Endodermal cell (in vitro differentiated cells): ENCODE results near the gene NUTM1. TPM values are rescaled to one million over a fixed set of nuclear protein-coding genes. Genes with fewer than 3 reads are reported as not detected.

Source experiments
- DNase-seq: peaks from one replicate; pipeline ENCODE4 v3.0.0-alpha.2; 2017
- H3K27ac ChIP-seq: 2 replicates; pipeline ENCODE4 v1.5.1; 2013; ENCODE audit warnings: mild to moderate bottlenecking, low read depth, low read length, moderate library complexity
- H3K27me3 ChIP-seq: 2 replicates; pipeline ENCODE4 v1.6.1; 2013; ENCODE audit warnings: mild to moderate bottlenecking, low read length, moderate library complexity; ENCODE audit not compliant: insufficient read depth, control insufficient read depth, poor library complexity, severe bottlenecking
- H3K36me3 ChIP-seq: 2 replicates; pipeline ENCODE4 v1.7.0; 2013; ENCODE audit warnings: mild to moderate bottlenecking, low read length, moderate library complexity; ENCODE audit not compliant: control insufficient read depth, insufficient read depth
- H3K4me1 ChIP-seq: one replicate; pipeline ENCODE4 v1.7.0; 2013; ENCODE audit warnings: low read length; ENCODE audit not compliant: control insufficient read depth, insufficient read depth
- H3K4me3 ChIP-seq: 2 replicates; pipeline ENCODE4 v1.5.1; 2013; ENCODE audit warnings: mild to moderate bottlenecking, low read length, moderate library complexity
- H3K9ac ChIP-seq: 2 replicates; pipeline ENCODE4 v1.6.1; 2013; ENCODE audit warnings: mild to moderate bottlenecking, low read length, moderate library complexity; ENCODE audit not compliant: poor library complexity, severe bottlenecking; ENCODE audit errors: extremely low read depth
- H3K9me3 ChIP-seq: 2 replicates; pipeline ENCODE4 v1.6.1; 2013; ENCODE audit warnings: mild to moderate bottlenecking, low read length, moderate library complexity; ENCODE audit not compliant: control insufficient read depth
- H3K27ac Mint-ChIP-seq: 2 replicates; pipeline ENCODE4 v1.8.0; 2020; ENCODE audit warnings: mixed read lengths
- H3K27me3 Mint-ChIP-seq: 2 replicates; pipeline ENCODE4 v1.8.0; 2021; ENCODE audit warnings: mild to moderate bottlenecking, mixed read lengths; ENCODE audit not compliant: insufficient read depth
- H3K36me3 Mint-ChIP-seq: 2 replicates; pipeline ENCODE4 v1.8.0; 2020; ENCODE audit warnings: low read depth, mixed read lengths
- H3K4me1 Mint-ChIP-seq: 2 replicates; pipeline ENCODE4 v1.8.0; 2020; ENCODE audit warnings: mixed read lengths
- H3K4me3 Mint-ChIP-seq: 2 replicates; pipeline ENCODE4 v1.8.0; 2020; ENCODE audit warnings: mild to moderate bottlenecking, moderate library complexity, mixed read lengths
- H3K9me3 Mint-ChIP-seq: 2 replicates; pipeline ENCODE4 v1.8.0; 2020; ENCODE audit warnings: mild to moderate bottlenecking, mixed read lengths
- CTCF ChIP-seq: fragments of 200-600 bp; sonication (generic); conservative IDR thresholded peaks from 2 replicates; pipeline ENCODE4 v1.5.0; 2021; ENCODE audit warnings: antibody characterized with exemption, mild to moderate bottlenecking
- WGBS, 2 experiments: methylation state at CpG; one replicate each; pipeline versions ENCODE4 v1.1.5 to v1.1.7; 2013; ENCODE audit warnings: missing lambda C conversion rate in 2 of 2, mixed read lengths in 1 of 2; ENCODE audit not compliant: insufficient coverage in 1 of 2, insufficient read length in 1 of 2; 5-methylcytosine and 5-hydroxymethylcytosine counted together
- total RNA-seq, 2 donors: library from RNA; stranded (reverse); fragmentation: NEBNext Ultra II Directional in 1 of 2; extraction: Animal tissue kit (Norgen Biotek cat#: 25700) in 1 of 2; gene quantifications; 2 replicates in 1 of 2; 3 replicates in 1 of 2; pipeline ENCODE4 v1.2.1, GENCODE V29; 2021

Gene NUTM1
- total RNA-seq, 2 donors from 2014 or later: 0.09 TPM; not detected in 1

- Histone ChIP-seq H3K4me1 (no peaks in the 10 kb centered on the region), H3K36me3 (no peaks in the 10 kb centered on the region), H3K27me3 (no peaks in the 10 kb centered on the region), H3K9me3 (no peaks in the 10 kb centered on the region), H3K9ac (no peak overlapping the region), H3K4me3 (no peak overlapping the region), H3K27ac (no peak overlapping the region)
- Mint-ChIP-seq H3K36me3 (no peaks in the 10 kb centered on the region), H3K4me3 (no peak overlapping the region), H3K4me1 (no peaks in the 10 kb centered on the region), H3K27me3 (no peaks in the 10 kb centered on the region), H3K27ac (no peak overlapping the region), H3K9me3 (no peaks in the 10 kb centered on the region)
- TF ChIP-seq CTCF: no peak
- 96 to 98% methylated on average over 5 of the region's 5 CpGs for WGBS, 2 experiments
- no peak for DNase-seq
Observed at GRCh38 chr15:34330279-34330678, 12.8 kb upstream of the NUTM1 start.

- Histone ChIP-seq H3K9ac (no peak overlapping the region), H3K36me3 (no peaks in the 10 kb centered on the region), H3K4me3 (no peak overlapping the region), H3K9me3 (no peaks in the 10 kb centered on the region), H3K27me3 (no peaks in the 10 kb centered on the region), H3K27ac (no peak overlapping the region), H3K4me1 (no peaks in the 10 kb centered on the region)
- Mint-ChIP-seq H3K27ac (no peak overlapping the region), H3K9me3 (no peaks in the 10 kb centered on the region), H3K4me3 (no peak overlapping the region), H3K27me3 (peaks cover 3% of the 10 kb centered on the region), H3K4me1 (peaks cover 5% of the 10 kb centered on the region), H3K36me3 (no peaks in the 10 kb centered on the region)
- WGBS, 2 experiments: 98 to 100% methylated on average over 1 of the region's 2 CpGs
- DNase-seq: no peak
- TF ChIP-seq CTCF: no peak
Observed at GRCh38 chr15:34331809-34332208, 11.3 kb upstream of the NUTM1 start.

GRCh38 chr15:34332553-34333120, 10.5 kb upstream of the NUTM1 start:
- DNase-seq: no peak
- H3K27ac ChIP-seq: no peak overlapping the region
- no peaks in the 10 kb centered on the region for H3K9me3 ChIP-seq
- H3K36me3 ChIP-seq: no peaks in the 10 kb centered on the region
- no peaks in the 10 kb centered on the region for H3K27me3 ChIP-seq
- no peaks in the 10 kb centered on the region for H3K9me3 Mint-ChIP-seq
- WGBS, 2 experiments: 98 to 100% methylated on average over 1 to 6 of the region's 6 CpGs
- no peak overlapping the region for H3K9ac ChIP-seq
- H3K4me3 Mint-ChIP-seq: no peak overlapping the region
- H3K4me1 Mint-ChIP-seq: peaks cover 8% of the 10 kb centered on the region
- no peak overlapping the region for H3K4me3 ChIP-seq
- H3K4me1 ChIP-seq: peaks cover 2% of the 10 kb centered on the region
- peaks cover 4% of the 10 kb centered on the region for H3K27me3 Mint-ChIP-seq
- H3K36me3 Mint-ChIP-seq: no peaks in the 10 kb centered on the region
- TF ChIP-seq CTCF: no peak
- H3K27ac Mint-ChIP-seq: no peak overlapping the region
